WTC11 (cell line): ENCODE measurements around the gene LENG8.

Source experiments
- ATF3 ChIP-seq: sonication (generic); formaldehyde crosslinking; conservative IDR thresholded peaks from 2 replicates; pipeline ENCODE4 v1.8.1; 2022; ENCODE audit warnings: mild to moderate bottlenecking, missing genetic modification reagents
- CTCF ChIP-seq: fragments of 200-600 bp; IDR thresholded peaks from 2 replicates; pipeline ENCODE4 v1.8.0; 2022; ENCODE audit warnings: antibody characterized with exemption
- USF1 ChIP-seq: sonication (generic); formaldehyde crosslinking; IDR thresholded peaks from 2 replicates; pipeline ENCODE4 v1.8.0; 2022; ENCODE audit warnings: mild to moderate bottlenecking, missing genetic modification reagents

- no peak for TF ChIP-seq CTCF
- TF ChIP-seq USF1 (CRISPR knock-in tag): no peak
- TF ChIP-seq ATF3 (CRISPR knock-in tag): no peak
Measured at GRCh38 chr19:54452626-54453025, 3.6 kb downstream of the LENG8 start.
